Sigmoid colon (tissue), 7 donors: ENCODE results near the gene RASD2. TPM values are rescaled to one million over a fixed set of nuclear protein-coding genes. Genes with fewer than 3 reads are reported as not detected.
A peak's percentile ranks its signal among the peaks of the same experiment; 100 is the strongest.
"Not testable (repeated sequence)": the region's sequence is repeated elsewhere in the genome, so short reads cannot be mapped to it uniquely, and the experiment has no call there.

ENCODE experiments used
- DNase-seq: peaks from one replicate; pipeline ENCODE4 v3.0.0-alpha.2; 2019
- H3K27ac ChIP-seq, 4 donors: fragments of 200-600 bp; sonication (generic); one replicate each; pipeline ENCODE4 v1.5.1; 2016 to 2019; ENCODE audit warnings: mild to moderate bottlenecking in 1 of 4
- H3K27me3 ChIP-seq, 3 donors: fragments of 200-600 bp; sonication (generic); one replicate each; pipeline ENCODE4 v1.5.1; 2019; ENCODE audit warnings: mild to moderate bottlenecking in 1 of 3
- H3K36me3 ChIP-seq, 4 donors: fragments of 200-600 bp; sonication (generic); one replicate each; pipeline ENCODE4 v1.5.1; 2016 to 2019
- H3K4me1 ChIP-seq, 4 donors: fragments of 200-600 bp; sonication (generic); one replicate each; pipeline ENCODE4 v1.5.1; 2017 to 2019
- H3K4me3 ChIP-seq, 4 donors: fragments of 200-600 bp; sonication (generic); one replicate each; pipeline ENCODE4 v1.5.1; 2017 to 2019; ENCODE audit warnings: mild to moderate bottlenecking in 2 of 4, moderate library complexity in 1 of 4
- H3K9me3 ChIP-seq, 4 donors: fragments of 200-600 bp in 3 of 4; sonication (generic) in 3 of 4; one replicate each; pipeline versions ENCODE4 v1.5.1 to v1.6.1; 2013 to 2019
- CTCF ChIP-seq, 4 experiments: fragments of 450-650 bp in 3 of 4; fragments of 200-600 bp in 1 of 4; IDR thresholded peaks; one replicate each; pipeline ENCODE4 v1.5.1; 2016 to 2019; ENCODE audit warnings: antibody characterized with exemption in 4 of 4, mild to moderate bottlenecking in 3 of 4, moderate library complexity in 2 of 4
- EP300 ChIP-seq, 4 donors: sonication (generic); formaldehyde crosslinking; IDR thresholded peaks; one replicate each; pipeline ENCODE4 v1.6.1; 2017; ENCODE audit warnings: antibody characterized with exemption in 4 of 4
- POLR2A ChIP-seq, 2 donors: fragments of 450-650 bp; IDR thresholded peaks; one replicate each; pipeline ENCODE4 v1.6.1; 2016; ENCODE audit warnings: antibody characterized with exemption in 2 of 2, mild to moderate bottlenecking in 2 of 2, moderate library complexity in 2 of 2
- POLR2AphosphoS5 ChIP-seq, 4 donors: sonication (generic); formaldehyde crosslinking; IDR thresholded peaks; one replicate each; pipeline ENCODE4 v1.6.1; 2017; ENCODE audit warnings: antibody characterized with exemption in 4 of 4
- WGBS, 2 donors: extraction: QIAGEN DNeasy Blood & Tissue Kit; methylation state at CpG; one replicate each; pipeline ENCODE4 v1.1.7; 2013; 5-methylcytosine and 5-hydroxymethylcytosine counted together
- intact Hi-C: fragments of 100-400 bp; cut with DNase I; formaldehyde crosslinking; loops from one replicate; pipeline ENCODE4 v1.15.1; 2023
- polyA plus RNA-seq, 3 donors: library from polyadenylated mRNA; stranded (reverse); fragments of 200-250 nt; gene quantifications; one replicate each; pipeline ENCODE4 v1.2.3, GENCODE V29; 2013
- total RNA-seq, 4 donors: library from RNA; depleted of rRNA; stranded (reverse); fragments of >200 nt; gene quantifications; one replicate each; pipeline ENCODE4 v1.1.0, GENCODE V29; 2016
- donor health status: healthy with polysubstance abuse.
- donor health status: Bipolar disorder and iron deficiency.
- donor health status: healthy.

The RASD2 gene
- total and polyA plus RNA-seq, 7 donors: 6.6 to 22.8 (median 12.0) TPM

- Histone ChIP-seq H3K4me1 (no peaks in the 10 kb centered on the region), H3K27ac (no peak overlapping the region), H3K9me3 (no peaks in the 10 kb centered on the region), H3K27me3 (no peaks in the 10 kb centered on the region), H3K4me3 (no peak overlapping the region), H3K36me3 (no peaks in the 10 kb centered on the region)
- 84 to 90% methylated on average over 10 of the region's 10 CpGs for whole genome bisulfite sequencing, 2 donors
- DNase-seq: no peak
- TF ChIP-seq EP300 (IDR thresholded peaks at IDR 0.05): no peak
- TF ChIP-seq POLR2AphosphoS5 (IDR thresholded peaks at IDR 0.05): no peak
- no peak for TF ChIP-seq POLR2A (IDR thresholded peaks at IDR 0.05)
- no peak for TF ChIP-seq CTCF (IDR thresholded peaks at IDR 0.05)
- intact Hi-C loops: no loop called here
Measured at GRCh38 chr22:35509451-35509850, 31.2 kb upstream of the RASD2 start.

GRCh38 chr22:35509960-35510359 lies 30.7 kb upstream of the RASD2 start:
- intact Hi-C loops: no loop called here

GRCh38 chr22:35510481-35510934 lies 30.1 kb upstream of the RASD2 start:
- no peak overlapping the region for H3K4me3 ChIP-seq
- H3K27me3 ChIP-seq: no peaks in the 10 kb centered on the region
- intact Hi-C loops: no loop called here
- 83 to 87% methylated on average over 6 of the region's 6 CpGs for WGBS, 2 donors
- peak overlapping the region in 1 of 4 donors; percentile 70 for H3K27ac ChIP-seq
- no peaks in the 10 kb centered on the region for H3K4me1 ChIP-seq
- no peak for TF ChIP-seq CTCF (IDR thresholded peaks at IDR 0.05)
- TF ChIP-seq EP300 (IDR thresholded peaks at IDR 0.05): no peak
- no peak for TF ChIP-seq POLR2AphosphoS5 (IDR thresholded peaks at IDR 0.05)
- no peak for TF ChIP-seq POLR2A (IDR thresholded peaks at IDR 0.05)
- H3K9me3 ChIP-seq: no peaks in the 10 kb centered on the region
- no peak for DNase-seq
- H3K36me3 ChIP-seq: no peaks in the 10 kb centered on the region

More at GRCh38 chr22:35509960-35510359, 30.7 kb upstream of the RASD2 start:
- Histone ChIP-seq H3K4me1 (no peaks in the 10 kb centered on the region), H3K36me3 (no peaks in the 10 kb centered on the region), H3K9me3 (no peaks in the 10 kb centered on the region), H3K27ac (peak overlapping the region in 1 of 4 donors; percentile 70), H3K27me3 (no peaks in the 10 kb centered on the region), H3K4me3 (no peak overlapping the region)
- WGBS, 2 donors: 90 to 97% methylated on average over 2 of the region's 2 CpGs
- TF ChIP-seq EP300 (IDR thresholded peaks at IDR 0.05) (no peak), CTCF (IDR thresholded peaks at IDR 0.05) (no peak), POLR2A (IDR thresholded peaks at IDR 0.05) (no peak), POLR2AphosphoS5 (IDR thresholded peaks at IDR 0.05) (no peak)
- no peak for DNase-seq

DNA sequence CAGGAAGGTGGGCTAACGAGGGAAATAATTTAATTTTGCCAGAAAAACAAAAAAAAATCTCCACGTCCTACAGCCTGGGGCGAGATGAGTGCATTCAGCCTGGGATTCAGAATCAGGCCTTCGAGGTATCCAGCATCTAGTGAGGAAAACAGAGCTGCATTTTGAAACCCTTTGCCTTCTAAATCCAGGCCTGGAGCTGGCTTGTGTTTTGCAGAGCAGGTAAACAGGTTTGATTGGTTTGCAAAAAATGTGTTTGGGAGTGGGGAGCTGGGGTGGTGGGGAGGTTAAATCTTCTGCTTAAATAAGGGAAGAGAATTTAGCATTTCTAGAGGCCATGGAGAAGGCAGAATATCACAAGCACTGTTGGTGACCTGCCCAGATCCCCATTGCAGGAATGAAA lies 29.7 kb upstream of the RASD2 start:
- H3K27me3 ChIP-seq: no peaks in the 10 kb centered on the region
- no peaks in the 10 kb centered on the region for H3K4me1 ChIP-seq
- peak overlapping the region in 1 of 4 donors; percentile 70 for H3K27ac ChIP-seq
- H3K9me3 ChIP-seq: no peaks in the 10 kb centered on the region
- intact Hi-C loops: no loop called here
- DNase-seq: no peak
- H3K36me3 ChIP-seq: no peaks in the 10 kb centered on the region
- 88 to 89% methylated on average over 4 of the region's 4 CpGs for WGBS, 2 donors
- H3K4me3 ChIP-seq: no peak overlapping the region
- no peak for TF ChIP-seq CTCF (IDR thresholded peaks at IDR 0.05)
- no peak for TF ChIP-seq POLR2A (IDR thresholded peaks at IDR 0.05)
- TF ChIP-seq EP300 (IDR thresholded peaks at IDR 0.05): no peak
- TF ChIP-seq POLR2AphosphoS5 (IDR thresholded peaks at IDR 0.05): no peak

DNA sequence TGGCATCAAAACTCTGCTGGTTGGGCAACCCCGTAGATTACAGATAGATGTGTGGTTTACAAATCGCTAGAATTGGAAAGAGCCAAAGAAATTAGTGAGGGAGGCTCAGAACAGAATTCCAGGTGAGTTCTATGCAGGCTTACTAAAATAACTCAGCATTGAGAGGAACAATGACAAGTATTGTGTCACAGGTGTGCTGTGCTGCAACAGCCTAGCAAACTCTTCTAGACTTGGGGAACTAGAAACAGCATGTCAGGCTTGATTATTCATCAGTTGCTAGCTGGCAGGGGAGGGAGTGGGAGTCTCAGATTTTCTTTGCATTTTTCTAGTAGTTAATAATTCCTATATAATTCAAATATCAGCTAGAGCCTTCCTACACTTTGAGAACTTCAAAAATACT lies 26.3 kb upstream of the RASD2 start:
- no peak overlapping the region for H3K27ac ChIP-seq
- TF ChIP-seq POLR2AphosphoS5 (IDR thresholded peaks at IDR 0.05): no peak
- TF ChIP-seq POLR2A (IDR thresholded peaks at IDR 0.05): no peak
- no peak for TF ChIP-seq EP300 (IDR thresholded peaks at IDR 0.05)
- no peak for TF ChIP-seq CTCF (IDR thresholded peaks at IDR 0.05)
- no peaks in the 10 kb centered on the region for H3K36me3 ChIP-seq
- H3K4me3 ChIP-seq: no peak overlapping the region
- DNase-seq: no peak
- H3K4me1 ChIP-seq: no peaks in the 10 kb centered on the region
- no peaks in the 10 kb centered on the region for H3K9me3 ChIP-seq
- WGBS, 2 donors: 80 to 88% methylated on average over 2 of the region's 2 CpGs
- intact Hi-C loops: no loop called here
- H3K27me3 ChIP-seq: no peaks in the 10 kb centered on the region

- H3K27ac ChIP-seq, intact Hi-C loops: not testable (repeated sequence)
Measured at GRCh38 chr22:35515952-35516351, 24.7 kb upstream of the RASD2 start.

More at GRCh38 chr22:35515952-35516351, 24.7 kb upstream of the RASD2 start:
- H3K9me3 ChIP-seq, DNase-seq, H3K36me3 ChIP-seq, H3K4me1 ChIP-seq, H3K4me3 ChIP-seq, H3K27me3 ChIP-seq: not testable (repeated sequence)
- WGBS, 2 donors: 97 to 98% methylated on average over 4 of the region's 4 CpGs
